Measurements from ENCODE around the gene WDR93. TPM values are rescaled to one million over a fixed set of nuclear protein-coding genes. Genes with fewer than 3 reads are reported as not detected.
A peak's percentile ranks its signal among the peaks of the same experiment; 100 is the strongest.

Gene WDR93
- total and polyA plus RNA-seq, 12 donors = 0.09 to 0.15 (median 0.15) TPM; not detected in 9

DNA sequence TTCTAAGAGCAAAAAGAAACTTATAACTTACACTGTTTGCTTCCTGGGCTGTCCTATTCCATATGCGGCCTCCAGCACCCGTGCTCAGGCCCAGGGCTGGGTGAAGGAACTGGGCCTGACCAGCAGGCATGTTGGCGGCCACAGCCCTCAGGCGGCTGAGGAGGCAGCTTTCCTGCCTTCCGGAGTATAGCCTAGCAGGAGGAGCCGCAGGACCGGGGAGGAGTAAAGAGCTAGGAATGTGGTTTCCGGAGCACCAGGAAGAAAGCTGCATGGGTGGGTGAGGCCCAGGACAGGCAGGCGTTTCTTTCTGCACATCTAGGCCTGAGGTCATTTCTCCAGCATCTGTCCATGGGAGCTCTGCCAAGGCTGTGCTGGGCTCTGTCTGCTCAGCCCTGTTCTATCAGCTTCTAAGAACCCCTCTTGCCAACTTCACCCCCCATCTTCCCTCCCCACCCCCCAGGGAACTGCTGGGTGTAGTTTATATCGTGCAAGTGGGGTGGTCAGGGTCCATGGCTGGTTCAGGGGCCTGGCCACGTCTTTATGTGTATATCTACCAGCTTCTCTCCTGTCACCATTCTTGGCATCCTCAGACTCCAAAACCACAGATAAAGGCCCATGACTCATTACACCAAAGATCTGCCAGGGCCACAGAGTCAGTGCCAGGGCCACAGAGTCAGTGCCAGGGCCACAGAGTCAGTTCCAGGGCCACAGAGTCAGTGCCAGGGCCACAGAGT is 27.6 kb upstream of the WDR93 start:
- H3K4me1 ChIP-seq = peaks cover 12 to 31% (median 27%) of the 10 kb centered on the region in 9 donors
- TF ChIP-seq, protein P1, sequence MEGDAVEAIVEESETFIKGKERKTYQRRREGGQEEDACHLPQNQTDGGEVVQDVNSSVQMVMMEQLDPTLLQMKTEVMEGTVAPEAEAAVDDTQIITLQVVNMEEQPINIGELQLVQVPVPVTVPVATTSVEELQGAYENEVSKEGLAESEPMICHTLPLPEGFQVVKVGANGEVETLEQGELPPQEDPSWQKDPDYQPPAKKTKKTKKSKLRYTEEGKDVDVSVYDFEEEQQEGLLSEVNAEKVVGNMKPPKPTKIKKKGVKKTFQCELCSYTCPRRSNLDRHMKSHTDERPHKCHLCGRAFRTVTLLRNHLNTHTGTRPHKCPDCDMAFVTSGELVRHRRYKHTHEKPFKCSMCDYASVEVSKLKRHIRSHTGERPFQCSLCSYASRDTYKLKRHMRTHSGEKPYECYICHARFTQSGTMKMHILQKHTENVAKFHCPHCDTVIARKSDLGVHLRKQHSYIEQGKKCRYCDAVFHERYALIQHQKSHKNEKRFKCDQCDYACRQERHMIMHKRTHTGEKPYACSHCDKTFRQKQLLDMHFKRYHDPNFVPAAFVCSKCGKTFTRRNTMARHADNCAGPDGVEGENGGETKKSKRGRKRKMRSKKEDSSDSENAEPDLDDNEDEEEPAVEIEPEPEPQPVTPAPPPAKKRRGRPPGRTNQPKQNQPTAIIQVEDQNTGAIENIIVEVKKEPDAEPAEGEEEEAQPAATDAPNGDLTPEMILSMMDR (IDR thresholded peaks at IDR 0.05) = no peak
- peak overlapping the region in 3 of 10 donors; percentile 3 to 26 (median 8) for H3K4me3 ChIP-seq
- no peaks in the 10 kb centered on the region for H3K36me3 ChIP-seq
- DNase-seq = peak; percentile 57 to 60
- H3K27ac ChIP-seq = peak overlapping the region in 9 of 10 donors; percentile 17 to 84 (median 74)
- no peaks in the 10 kb centered on the region for H3K9me3 ChIP-seq
- 32 to 53% methylated on average over 11 of the region's 11 CpGs for WGBS, 2 donors
- H3K27me3 ChIP-seq = peaks cover 0 to 15% (median 0%) of the 10 kb centered on the region in 7 donors
- intact Hi-C loops (cut with DNase I) = no loop called here
- ATAC-seq = peak; percentile 42 to 86 (median 73)

DNA sequence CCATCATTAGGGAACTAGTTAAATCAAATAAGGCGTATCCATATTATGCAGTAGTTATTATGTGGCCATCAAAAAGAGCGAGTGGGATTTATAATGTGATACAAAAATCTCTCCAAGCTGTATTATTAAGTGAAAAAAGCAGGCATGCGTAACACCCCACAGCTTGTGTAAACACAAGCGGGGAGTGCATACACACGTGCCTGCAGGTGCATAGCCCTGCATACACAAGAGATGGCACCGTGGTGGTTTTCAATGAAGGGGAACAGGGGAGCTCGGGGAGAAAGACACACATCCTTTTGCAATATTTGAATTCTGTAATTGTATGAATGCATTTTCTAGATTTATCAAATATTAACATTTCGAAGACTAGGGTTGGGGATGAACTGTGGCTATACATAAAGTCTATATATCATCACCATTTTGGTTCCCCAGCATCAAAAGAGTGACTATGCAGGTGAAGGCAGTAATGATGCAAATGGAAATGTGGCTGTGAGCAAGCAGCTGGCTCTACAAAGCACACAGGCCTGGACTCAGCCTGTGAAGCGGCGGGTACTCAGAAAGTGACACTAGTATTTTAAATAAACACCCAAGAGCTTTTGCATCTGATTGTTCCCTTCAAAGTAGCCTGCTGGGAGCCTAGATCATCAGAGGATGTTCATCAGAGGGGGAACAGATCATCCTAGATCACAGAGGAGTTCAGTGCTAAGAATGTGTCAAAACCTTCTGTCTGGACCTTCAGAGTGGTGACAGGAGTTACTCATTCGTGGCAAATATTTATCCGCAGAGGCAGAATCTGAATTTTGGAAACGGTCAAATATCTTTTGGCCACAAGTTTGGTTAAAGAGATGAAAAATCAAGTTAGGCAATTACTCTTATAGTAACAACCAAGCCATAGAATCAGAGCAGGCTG is 25.9 kb upstream of the WDR93 start:
- TF ChIP-seq, protein P1 (IDR thresholded peaks at IDR 0.05) = no peak
- peak overlapping the region; percentile 82 to 96 (median 90) for H3K27ac ChIP-seq
- H3K4me3 ChIP-seq = peak overlapping the region in 9 of 10 donors; percentile 22 to 60 (median 57)
- WGBS, 2 donors = 84 to 86% methylated on average over 13 of the region's 13 CpGs
- DNase-seq (no peak), ATAC-seq (no peak)
- peaks cover 0 to 10% (median 0%) of the 10 kb centered on the region in 7 donors for H3K27me3 ChIP-seq
- peaks cover 12 to 31% (median 27%) of the 10 kb centered on the region in 9 donors for H3K4me1 ChIP-seq
- H3K36me3 ChIP-seq = no peaks in the 10 kb centered on the region
- H3K9me3 ChIP-seq = no peaks in the 10 kb centered on the region
- intact Hi-C loops (cut with DNase I) = no loop called here

DNA sequence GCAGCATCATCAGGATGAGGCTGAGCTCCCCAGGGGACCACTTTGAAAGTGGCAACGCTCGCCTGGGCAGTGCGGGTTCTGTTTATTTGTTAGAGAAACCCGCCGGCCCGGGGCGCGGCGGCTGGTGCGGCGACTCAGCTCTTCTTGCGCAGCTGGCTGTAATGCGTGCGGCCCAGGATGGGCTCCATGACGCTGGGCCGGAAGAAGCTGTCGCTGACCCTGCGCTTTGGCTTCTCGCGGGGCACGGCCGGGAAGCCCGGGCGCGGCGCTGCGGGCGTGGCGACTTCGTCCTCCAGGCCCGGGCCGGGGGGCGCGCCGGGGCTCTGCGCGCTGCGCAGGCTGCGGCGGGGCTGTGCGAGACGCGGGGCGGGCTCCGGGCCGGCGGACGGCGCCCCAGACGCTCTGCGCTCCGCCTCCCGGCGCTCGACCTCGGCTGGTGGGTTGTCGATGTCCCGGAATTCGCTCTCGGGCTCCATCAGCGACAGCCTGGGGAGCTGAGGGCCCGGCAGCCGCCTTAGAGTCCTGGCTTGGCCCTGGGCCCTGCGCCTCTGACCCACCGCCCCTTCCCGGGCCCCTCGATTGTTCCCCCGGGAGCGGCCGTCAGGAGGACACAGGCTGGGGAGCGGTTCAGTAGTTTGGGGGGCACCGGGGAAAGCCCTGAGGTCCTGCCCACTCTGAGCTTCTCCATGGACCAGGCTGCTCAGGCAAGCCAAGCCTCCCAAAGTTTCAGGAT is 25.0 kb upstream of the WDR93 start:
- Histone ChIP-seq H3K27me3 (peaks cover 0 to 10% (median 0%) of the 10 kb centered on the region in 7 donors), H3K36me3 (no peaks in the 10 kb centered on the region), H3K4me1 (peaks cover 12 to 31% (median 27%) of the 10 kb centered on the region in 9 donors), H3K4me3 (peak overlapping the region in 9 of 10 donors; percentile 22 to 60 (median 57)), H3K9me3 (no peaks in the 10 kb centered on the region), H3K27ac (peak overlapping the region; percentile 82 to 96 (median 90))
- TF ChIP-seq, protein P1 (IDR thresholded peaks at IDR 0.05) = no peak
- peak; percentile 57 to 89 (median 71) for ATAC-seq
- intact Hi-C loops (cut with DNase I) = no loop called here
- peak; percentile 61 to 76 for DNase-seq
- WGBS, 2 donors = 2% methylated on average over 60 to 72 of the region's 72 CpGs

Data from heart right ventricle (tissue), 16 donors.